NCI-H82 (cell line): ENCODE results near the gene NUP35.
"Not testable (repeated sequence)": the region's sequence is repeated elsewhere in the genome, so short reads cannot be mapped to it uniquely, and the experiment has no call there.

Experiments used
- DNase-seq: peaks from one replicate; lab custom pipeline; 2025; lab: John Stamatoyannopoulos, UW

The NUP35 gene

DNA sequence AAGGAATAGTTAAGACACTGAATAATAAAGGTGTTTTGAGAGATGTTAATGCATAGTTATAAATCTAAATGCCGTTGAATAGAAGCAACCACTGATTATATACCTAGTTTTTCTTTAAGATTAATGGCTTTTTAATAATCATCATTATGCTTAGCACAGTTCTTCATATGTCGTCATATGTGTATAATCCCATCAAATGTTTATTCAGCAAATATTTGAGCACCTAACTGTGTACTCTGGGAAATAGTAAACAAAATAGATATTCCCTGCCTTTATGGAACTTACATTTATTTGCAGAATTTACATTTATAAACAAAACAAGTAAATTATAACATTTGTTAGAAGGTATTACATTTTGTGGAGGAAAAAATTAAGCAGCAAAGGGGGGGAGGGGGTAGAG is 9.8 kb downstream of the NUP35 start:
- DNase-seq, result no peak

GRCh38 chr2:183148955-183149354 is 24.7 kb downstream of the NUP35 start:
- DNase-seq, result no peak

GRCh38 chr2:183149489-183149888 is 25.2 kb downstream of the NUP35 start:
- no peak for DNase-seq

DNA sequence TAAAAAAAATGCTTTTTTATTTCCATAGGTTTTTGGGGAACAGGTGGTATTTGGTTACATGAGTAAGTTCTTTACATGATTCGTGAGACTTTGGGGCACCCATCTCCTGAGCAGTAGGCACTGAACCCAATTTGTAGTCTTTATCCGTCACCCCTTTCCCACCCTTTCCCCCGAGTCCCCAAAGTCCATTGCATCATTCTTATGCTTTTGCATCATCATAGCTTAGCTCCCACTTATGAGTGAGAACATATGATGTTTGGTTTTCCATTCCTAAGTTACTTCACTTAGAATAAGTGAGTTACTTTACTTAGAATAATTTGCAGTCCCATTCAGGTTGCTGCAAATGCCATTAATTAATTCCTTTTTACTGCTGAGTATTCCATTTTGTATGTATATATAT is 28.0 kb downstream of the NUP35 start:
- not testable (repeated sequence) for DNase-seq

DNA sequence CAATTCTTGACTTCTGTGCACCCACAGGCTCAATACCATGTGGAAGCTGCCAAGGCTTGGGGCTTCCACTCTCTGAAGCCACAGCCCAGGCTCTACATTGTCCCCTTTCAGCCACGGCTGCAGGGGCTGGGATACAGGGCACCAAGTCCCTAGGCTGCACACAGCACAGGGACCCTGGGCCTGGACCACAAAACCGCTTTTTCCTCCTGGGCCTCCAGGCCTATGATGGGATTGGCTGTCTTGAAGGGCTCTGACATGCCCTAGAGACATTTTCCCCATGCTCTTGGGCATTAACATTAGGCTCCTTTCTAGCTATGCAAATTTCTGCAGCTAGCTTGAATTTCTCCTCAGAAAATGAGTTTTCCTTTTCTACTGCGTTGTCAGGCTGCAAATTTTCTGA is 29.7 kb downstream of the NUP35 start:
- DNase-seq, result no peak

DNA sequence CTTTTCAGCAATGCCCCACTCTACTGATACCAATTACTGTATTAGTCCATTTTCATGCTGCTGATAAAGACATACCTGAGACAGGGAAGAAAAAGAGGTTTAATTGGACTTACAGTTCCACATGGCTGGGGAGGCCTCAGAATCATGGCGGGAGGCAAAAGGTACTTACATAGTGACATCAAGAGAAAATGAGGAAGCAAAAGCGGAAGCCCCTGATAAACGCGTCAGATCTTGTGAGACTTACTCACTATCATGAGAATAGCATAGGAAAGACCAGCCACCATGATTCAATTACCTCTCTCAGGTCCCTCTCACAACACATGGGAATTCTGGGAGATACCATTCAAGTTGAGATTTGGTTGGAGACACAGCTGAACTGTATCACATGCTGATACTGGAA is 30.5 kb downstream of the NUP35 start:
- DNase-seq, result not testable (repeated sequence)

DNA sequence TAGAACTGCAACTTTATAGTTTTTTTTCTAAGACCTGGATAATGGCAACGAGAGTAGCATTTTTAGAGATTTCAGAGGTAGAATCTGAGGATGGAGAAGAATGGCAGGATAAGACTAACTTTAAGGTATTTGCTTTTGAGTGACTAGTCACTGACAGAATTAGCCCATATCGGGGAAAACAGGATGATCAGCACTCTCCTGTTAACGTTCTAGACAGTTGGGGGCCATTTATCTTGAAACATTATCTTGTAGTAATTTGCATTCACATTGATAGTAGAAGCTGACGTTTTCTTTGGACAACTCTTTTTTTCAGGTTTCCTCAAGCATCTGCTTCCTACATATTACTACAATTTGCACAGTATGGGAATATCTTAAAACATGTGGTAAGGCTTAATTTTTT is 32.9 kb downstream of the NUP35 start:
- DNase-seq, result no peak

DNA sequence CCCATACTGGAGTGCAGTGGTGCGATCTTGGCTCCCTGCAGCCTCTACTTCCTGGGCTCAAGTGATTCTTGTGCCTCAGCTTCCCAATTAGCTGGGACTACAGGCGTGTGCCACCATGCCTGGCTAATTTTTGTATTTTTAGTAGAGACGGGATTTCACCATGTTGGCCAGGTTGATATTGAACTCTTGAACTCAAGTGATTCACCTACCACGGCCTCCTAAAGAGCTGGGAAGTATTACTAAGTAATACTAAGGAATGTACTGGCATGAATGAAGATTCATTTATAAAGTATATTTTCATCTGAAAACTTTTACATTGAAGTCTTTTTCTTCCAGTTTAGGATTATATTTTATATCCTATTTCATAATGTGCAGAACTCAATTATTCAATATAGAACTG is 38.1 kb downstream of the NUP35 start:
- no peak for DNase-seq

DNA sequence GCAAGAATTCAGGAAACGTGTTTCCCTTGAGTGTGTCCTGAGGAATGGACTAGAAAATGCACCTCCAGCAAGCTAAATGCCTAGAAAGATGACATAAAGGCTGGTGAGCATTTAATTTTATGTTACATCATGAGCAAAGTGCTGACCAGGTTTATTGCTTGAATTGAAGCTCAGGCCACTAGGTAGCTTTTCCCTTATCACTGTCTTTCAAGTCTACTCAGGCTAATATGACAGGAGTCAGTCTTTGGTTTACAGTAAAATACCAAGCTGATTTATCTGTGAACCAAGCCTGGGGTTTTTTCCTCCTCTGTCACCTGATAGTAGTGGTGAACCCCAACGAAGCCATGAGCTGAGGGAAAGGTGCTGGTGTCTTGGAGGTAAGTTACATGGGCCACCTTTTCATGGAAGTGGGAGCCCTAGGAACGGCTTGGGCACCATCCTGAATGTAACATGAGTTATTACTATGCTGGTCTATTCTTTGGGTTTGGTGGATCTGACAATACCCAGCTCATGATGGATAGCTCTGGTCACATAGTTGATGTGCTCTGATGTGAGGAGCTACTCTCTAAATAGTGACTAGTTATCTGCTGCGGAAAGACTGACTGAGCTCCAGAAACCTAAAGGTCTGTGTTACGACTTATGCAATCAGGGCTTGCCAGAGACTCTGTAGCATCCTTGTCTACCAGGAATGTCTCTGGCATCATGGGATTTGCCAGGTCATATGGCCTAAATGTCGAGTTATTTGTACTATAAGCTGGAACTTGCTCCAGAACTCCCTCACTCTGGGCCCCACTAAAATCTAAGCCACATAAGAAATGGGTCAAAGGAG is 39.8 kb downstream of the NUP35 start:
- DNase-seq, result no peak

DNA sequence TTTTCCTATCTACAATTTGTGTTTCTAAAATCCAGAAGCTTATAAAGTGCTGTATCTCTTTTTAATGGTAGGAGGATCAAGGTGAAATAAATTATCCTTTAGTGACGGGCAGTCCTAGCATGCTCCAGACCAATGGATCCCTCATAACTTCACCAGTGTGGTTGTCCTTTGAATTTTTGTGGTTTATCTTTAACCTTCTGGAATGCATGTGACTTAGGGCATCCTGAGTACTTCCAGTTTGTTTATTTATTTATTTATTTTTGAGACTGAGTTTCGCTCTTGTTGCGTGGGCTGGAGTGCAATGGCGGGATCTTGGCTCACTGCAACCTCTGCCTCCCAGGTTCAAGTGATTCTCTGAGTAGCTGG is 40.4 kb downstream of the NUP35 start:
- DNase-seq, result no peak

DNA sequence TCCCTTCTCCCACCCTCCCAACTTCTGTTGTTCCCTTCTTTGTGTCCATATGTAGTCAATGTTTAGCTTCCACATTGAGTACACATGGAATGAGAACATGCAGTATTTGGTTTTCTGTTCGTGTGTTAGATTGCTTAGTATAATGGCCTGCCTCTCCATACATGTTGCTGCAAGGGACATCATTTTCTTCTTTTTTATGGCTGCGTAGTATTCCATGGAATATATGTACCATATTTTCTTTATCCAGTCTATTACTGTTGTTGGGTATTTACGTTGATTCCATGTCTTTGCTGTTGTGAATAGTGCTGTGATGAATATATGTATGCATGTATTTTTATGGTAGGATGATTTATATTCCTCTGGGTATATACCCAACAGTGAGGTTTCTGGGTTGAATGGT is 42.0 kb downstream of the NUP35 start:
- no peak for DNase-seq

DNA sequence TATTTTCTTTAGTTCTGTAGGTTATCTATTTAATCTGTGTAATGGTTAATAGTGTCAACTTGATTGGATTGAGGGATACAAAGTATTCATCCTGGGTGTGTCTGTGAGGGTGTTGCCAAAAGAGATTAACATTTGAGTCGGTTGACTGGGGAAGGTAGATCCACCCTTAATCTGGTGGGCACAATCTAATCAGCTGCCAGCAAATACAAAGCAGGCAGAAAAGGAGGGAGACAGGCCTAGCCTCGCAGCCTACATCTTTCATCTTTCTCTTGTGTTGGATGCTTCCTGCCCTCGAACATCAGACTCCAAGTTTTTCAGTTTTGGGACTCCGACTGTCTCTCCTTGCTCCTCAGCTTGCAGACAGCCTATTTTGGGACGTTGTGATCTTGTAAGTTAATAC is 42.7 kb downstream of the NUP35 start:
- DNase-seq, result peak; percentile 88

DNA sequence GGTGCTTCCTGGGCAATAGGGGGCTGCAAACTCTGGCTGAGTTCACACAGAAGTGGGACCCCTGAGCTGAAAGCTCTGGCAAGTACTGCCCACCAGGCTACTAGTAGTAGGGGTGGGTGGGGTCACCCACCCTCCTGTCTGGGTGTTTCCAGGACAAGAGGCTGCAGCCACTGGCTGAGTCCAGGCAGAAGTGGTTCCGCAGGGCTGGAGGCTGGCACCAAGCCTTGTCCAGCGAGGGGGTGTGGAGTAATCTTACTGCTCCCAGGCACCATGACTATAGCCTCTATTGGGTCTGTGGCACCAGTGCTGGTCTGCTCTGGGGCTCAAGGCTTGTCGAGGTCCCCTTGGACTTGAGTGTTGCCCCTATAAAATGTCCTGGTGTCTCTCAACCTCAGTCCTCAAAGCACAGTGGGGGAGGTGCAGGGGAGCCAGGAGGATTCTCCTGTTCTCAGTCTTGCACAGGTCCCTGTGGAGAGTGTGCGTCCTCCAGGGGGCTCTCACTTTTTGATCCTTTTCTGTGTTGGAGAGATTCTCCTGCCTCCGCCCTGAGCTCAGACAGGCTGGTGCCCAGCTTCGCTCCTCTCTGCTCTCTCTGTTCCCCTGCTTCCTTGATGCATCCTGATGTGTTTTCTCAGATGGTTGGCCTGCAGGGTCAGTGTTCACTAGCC is 48.1 kb downstream of the NUP35 start:
- peak; percentile 8 for DNase-seq

GRCh38 chr2:183179156-183179555 is 54.9 kb downstream of the NUP35 start:
- no peak for DNase-seq

- DNase-seq, result no peak
These were observed 61.3 kb downstream of the NUP35 start for GRCh38 chr2:183185534-183185933.

GRCh38 chr2:183186296-183186695 is 62.1 kb downstream of the NUP35 start:
- DNase-seq, result no peak

DNA sequence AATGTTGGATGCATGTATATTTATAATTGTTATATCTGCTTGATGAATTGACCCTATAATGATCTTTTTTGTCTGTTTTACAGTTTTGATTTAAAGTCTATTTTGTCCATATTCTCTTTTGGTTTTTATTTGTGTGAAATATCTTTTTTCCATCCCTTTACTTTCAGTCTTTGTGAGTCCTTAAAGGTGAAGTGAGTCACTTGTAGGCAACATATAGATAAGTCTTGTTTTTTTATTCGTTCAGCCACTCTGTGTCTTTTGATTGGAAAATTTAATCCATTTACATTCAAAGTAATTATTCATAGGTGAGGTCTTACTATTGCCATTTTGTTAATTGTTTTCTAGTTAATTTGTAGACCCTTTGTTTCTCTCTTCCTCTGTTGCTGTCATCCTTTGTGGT is 62.5 kb downstream of the NUP35 start:
- no peak for DNase-seq

DNA sequence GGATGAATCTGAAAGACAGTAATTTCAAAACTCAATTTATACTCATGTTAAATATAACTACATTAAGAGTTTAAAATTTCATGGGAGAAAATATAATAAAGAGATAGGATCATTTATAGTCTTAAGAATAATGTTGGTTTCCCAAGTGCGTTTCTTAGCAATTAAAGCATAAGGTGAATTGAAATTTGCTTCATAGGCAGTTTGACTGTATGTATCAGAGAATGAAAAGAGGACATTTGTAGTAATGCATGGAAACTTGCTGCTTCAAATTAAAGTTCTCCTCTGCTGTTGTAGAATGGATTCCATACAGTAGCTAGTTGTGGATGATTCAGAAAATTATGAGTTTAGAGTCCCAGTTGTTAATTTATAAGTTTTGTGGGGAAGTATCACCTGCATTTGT is 68.1 kb downstream of the NUP35 start:
- no peak for DNase-seq

- DNase-seq, result peak; percentile 13
These were observed 69.7 kb downstream of the NUP35 start for GRCh38 chr2:183193904-183194303.

DNA sequence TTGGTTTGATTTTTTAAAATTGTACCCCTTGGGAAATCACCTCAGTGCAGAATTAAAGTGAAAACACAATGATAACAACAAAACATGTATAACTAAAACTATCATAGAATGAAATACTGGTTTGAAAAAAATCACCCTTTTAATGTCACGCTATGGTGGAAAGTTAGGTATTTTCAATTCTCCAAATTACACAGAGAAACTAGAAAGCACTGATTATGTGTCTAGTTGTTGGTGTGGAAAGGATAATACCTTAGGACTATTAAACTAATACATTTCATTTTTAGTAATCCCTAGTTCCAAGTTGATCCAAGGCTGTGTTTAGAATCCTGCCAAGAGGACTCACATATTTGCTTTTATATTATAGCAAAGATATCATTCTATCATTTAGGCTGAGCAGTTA is 71.2 kb downstream of the NUP35 start:
- no peak for DNase-seq

- no peak for DNase-seq
These were observed 71.8 kb downstream of the NUP35 start for GRCh38 chr2:183195998-183196409.

GRCh38 chr2:183204397-183204796 is 80.2 kb downstream of the NUP35 start:
- no peak for DNase-seq

- no peak for DNase-seq
These were observed 82.9 kb downstream of the NUP35 start for GRCh38 chr2:183207110-183207509.
